WTC11 (cell line): ENCODE results near the gene LCT. TPM values are rescaled to one million over a fixed set of nuclear protein-coding genes. Genes with fewer than 3 reads are reported as not detected.

Source experiments
- ATAC-seq: fragments of 200-7000 bp; cut with Tn5 transposase; 2 replicates; pipeline ENCODE4 v1.10.0; 2021; ENCODE audit warnings: mild to moderate bottlenecking, moderate library complexity
- CTCF ChIA-PET: fragments of 300-600 bp; sonication (Branson Sonifier 250); formaldehyde crosslinking; loops from one replicate; lab custom pipeline; 2021; ENCODE audit warnings: antibody characterized with exemption; lab: Charles Lee
- POLR2A ChIA-PET: fragments of 350-600 bp; sonication (Branson Sonifier 250); formaldehyde crosslinking; loops from one replicate; lab custom pipeline; 2021; ENCODE audit warnings: antibody characterized with exemption; lab: Charles Lee
- DNase-seq: peaks from one replicate; pipeline ENCODE4 v3.0.0; 2021; ENCODE audit warnings: low spot score
- H3K27ac Mint-ChIP-seq: 2 replicates; pipeline ENCODE4 v1.8.0; 2021; ENCODE audit warnings: mixed read lengths
- H3K27me3 Mint-ChIP-seq: 2 replicates; pipeline ENCODE4 v1.8.0; 2021; ENCODE audit warnings: low read depth, mild to moderate bottlenecking, moderate library complexity, mixed read lengths
- H3K36me3 Mint-ChIP-seq: 2 replicates; pipeline ENCODE4 v1.8.0; 2021; ENCODE audit warnings: mixed read lengths
- H3K4me1 Mint-ChIP-seq: 2 replicates; pipeline ENCODE4 v1.8.0; 2022; ENCODE audit warnings: mixed read lengths
- H3K4me3 Mint-ChIP-seq: 2 replicates; pipeline ENCODE4 v1.8.0; 2021; ENCODE audit warnings: mild to moderate bottlenecking, moderate library complexity, mixed read lengths
- H3K9me3 Mint-ChIP-seq: 2 replicates; pipeline ENCODE4 v1.8.0; 2021; ENCODE audit warnings: mixed read lengths
- ETV6 ChIP-seq: sonication (generic); formaldehyde crosslinking; IDR thresholded peaks from 2 replicates; pipeline ENCODE4 v1.8.1; 2022; ENCODE audit warnings: mild to moderate bottlenecking, missing genetic modification reagents
- GTF2I ChIP-seq: fragments of 250-450 bp; sonication (Bioruptor Pico); conservative IDR thresholded peaks from 2 replicates; pipeline ENCODE4 v1.4.0; 2021; ENCODE audit warnings: mild to moderate bottlenecking
- MYBL2 ChIP-seq: sonication (generic); formaldehyde crosslinking; IDR thresholded peaks from 2 replicates; pipeline ENCODE4 v1.8.1; 2023; ENCODE audit warnings: mild to moderate bottlenecking, moderate library complexity, missing genetic modification reagents
- NFE2L1 ChIP-seq: sonication (generic); formaldehyde crosslinking; IDR thresholded peaks from 2 replicates; pipeline ENCODE4 v1.8.1; 2023; ENCODE audit warnings: missing genetic modification reagents
- PRRX2 ChIP-seq: fragments of 250-450 bp; sonication (Bioruptor Pico); IDR thresholded peaks from 2 replicates; pipeline ENCODE4 v1.8.0; 2021; ENCODE audit warnings: mild to moderate bottlenecking
- RELA ChIP-seq: sonication (generic); formaldehyde crosslinking; IDR thresholded peaks from 2 replicates; pipeline ENCODE4 v1.8.1; 2022; ENCODE audit warnings: missing genetic modification reagents, mild to moderate bottlenecking, borderline replicate concordance
- ZNF219 ChIP-seq: sonication (generic); formaldehyde crosslinking; IDR thresholded peaks from 2 replicates; pipeline ENCODE4 v1.8.0; 2023; ENCODE audit warnings: missing genetic modification reagents, mild to moderate bottlenecking, borderline replicate concordance
- total RNA-seq: library from RNA; stranded (reverse); gene quantifications from 3 replicates; pipeline ENCODE4 v1.2.3, GENCODE V29; 2021
- TF ChIP-seq, protein P1 (sequence below): fragments of 250-450 bp; sonication (Bioruptor Pico); conservative IDR thresholded peaks from 2 replicates; pipeline ENCODE4 v1.9.0; 2021; ENCODE audit warnings: mild to moderate bottlenecking
- TF ChIP-seq, protein P2 (sequence below): fragments of 250-450 bp; sonication (Bioruptor Pico); IDR thresholded peaks from 2 replicates; pipeline ENCODE4 v1.9.0; 2021; ENCODE audit warnings: mild to moderate bottlenecking
- TF ChIP-seq, protein P3 (sequence below): sonication (generic); formaldehyde crosslinking; IDR thresholded peaks from 2 replicates; pipeline ENCODE4 v1.8.1; 2022; ENCODE audit warnings: mild to moderate bottlenecking, moderate library complexity, missing genetic modification reagents
- TF ChIP-seq, protein P4 (sequence below): sonication (generic); formaldehyde crosslinking; IDR thresholded peaks from 2 replicates; pipeline ENCODE4 v1.8.0; 2023; ENCODE audit warnings: missing genetic modification reagents, mild to moderate bottlenecking, borderline replicate concordance
- TF ChIP-seq, protein P5 (sequence below): sonication (generic); formaldehyde crosslinking; IDR thresholded peaks from 2 replicates; pipeline ENCODE4 v1.8.0; 2022; ENCODE audit warnings: missing genetic modification reagents
- TF ChIP-seq, protein P6 (sequence below): sonication (generic); formaldehyde crosslinking; IDR thresholded peaks from 2 replicates; pipeline ENCODE4 v1.8.1; 2023; ENCODE audit warnings: mild to moderate bottlenecking, missing genetic modification reagents, moderate library complexity
- TF ChIP-seq, protein P7 (sequence below): fragments of 200-600 bp; IDR thresholded peaks from 2 replicates; pipeline ENCODE4 v1.8.0; 2022; ENCODE audit warnings: antibody characterized with exemption

Gene LCT
- total RNA-seq, 1 experiment from 2014 or later = 0.02 TPM

DNA sequence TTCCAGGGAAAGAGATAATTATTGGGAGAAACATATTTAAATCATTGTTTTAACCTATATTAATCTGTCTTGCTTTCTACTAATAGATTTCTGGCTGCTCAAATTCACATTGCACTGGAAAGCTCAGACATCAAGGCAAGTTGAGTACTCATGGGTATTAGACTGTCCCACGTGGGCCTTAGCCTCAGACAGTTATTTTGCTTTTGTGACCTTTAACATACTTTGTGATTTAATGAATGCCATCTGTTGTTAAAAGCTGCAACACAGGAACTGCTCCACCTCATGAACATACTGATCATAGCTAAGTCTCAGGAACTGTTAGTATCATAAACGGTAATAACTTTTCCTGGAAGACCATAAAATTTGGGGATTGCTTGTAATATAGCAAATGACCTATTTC lies 2.7 kb upstream of the LCT start (continued):
- TF ChIP-seq, protein P1, sequence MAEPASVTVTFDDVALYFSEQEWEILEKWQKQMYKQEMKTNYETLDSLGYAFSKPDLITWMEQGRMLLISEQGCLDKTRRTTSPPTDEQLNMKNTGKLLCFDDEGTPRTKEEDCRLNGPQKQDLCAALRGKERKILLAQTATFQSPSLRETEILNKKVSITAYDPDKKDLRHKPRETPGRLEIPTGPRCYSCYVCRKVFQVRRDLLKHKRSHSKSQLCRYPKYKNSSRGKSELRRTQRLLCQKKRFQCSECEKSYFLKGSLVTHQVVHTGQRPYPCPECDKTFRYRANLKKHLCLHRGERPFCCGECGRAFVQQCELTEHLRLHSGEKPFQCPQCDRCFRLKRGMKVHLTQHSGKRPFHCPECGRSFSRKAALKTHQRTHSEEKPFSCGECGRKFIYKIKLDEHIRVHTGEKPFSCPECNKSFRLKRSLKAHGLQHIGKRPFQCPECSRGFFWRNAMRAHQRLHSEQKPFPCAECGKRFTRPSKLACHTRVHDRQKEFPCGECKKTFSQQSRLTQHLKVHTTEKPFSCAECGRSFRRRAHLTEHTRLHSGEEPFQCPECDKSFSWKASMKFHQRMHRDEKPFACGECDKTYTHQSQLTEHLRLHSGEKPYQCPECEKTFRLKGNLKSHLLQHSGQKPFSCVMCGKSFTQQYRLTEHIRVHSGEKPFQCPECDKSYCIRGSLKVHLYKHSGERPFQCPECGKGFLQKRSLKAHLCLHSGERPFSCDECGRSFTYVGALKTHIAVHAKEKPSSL (CRISPR knock-in tag) = no peak
- TF ChIP-seq NFE2L1 (CRISPR knock-in tag) = no peak
- TF ChIP-seq RELA (CRISPR knock-in tag) = no peak
- TF ChIP-seq, protein P2, sequence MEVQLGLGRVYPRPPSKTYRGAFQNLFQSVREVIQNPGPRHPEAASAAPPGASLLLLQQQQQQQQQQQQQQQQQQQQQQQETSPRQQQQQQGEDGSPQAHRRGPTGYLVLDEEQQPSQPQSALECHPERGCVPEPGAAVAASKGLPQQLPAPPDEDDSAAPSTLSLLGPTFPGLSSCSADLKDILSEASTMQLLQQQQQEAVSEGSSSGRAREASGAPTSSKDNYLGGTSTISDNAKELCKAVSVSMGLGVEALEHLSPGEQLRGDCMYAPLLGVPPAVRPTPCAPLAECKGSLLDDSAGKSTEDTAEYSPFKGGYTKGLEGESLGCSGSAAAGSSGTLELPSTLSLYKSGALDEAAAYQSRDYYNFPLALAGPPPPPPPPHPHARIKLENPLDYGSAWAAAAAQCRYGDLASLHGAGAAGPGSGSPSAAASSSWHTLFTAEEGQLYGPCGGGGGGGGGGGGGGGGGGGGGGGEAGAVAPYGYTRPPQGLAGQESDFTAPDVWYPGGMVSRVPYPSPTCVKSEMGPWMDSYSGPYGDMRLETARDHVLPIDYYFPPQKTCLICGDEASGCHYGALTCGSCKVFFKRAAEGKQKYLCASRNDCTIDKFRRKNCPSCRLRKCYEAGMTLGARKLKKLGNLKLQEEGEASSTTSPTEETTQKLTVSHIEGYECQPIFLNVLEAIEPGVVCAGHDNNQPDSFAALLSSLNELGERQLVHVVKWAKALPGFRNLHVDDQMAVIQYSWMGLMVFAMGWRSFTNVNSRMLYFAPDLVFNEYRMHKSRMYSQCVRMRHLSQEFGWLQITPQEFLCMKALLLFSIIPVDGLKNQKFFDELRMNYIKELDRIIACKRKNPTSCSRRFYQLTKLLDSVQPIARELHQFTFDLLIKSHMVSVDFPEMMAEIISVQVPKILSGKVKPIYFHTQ (CRISPR knock-in tag) = no peak
- TF ChIP-seq, protein P3, sequence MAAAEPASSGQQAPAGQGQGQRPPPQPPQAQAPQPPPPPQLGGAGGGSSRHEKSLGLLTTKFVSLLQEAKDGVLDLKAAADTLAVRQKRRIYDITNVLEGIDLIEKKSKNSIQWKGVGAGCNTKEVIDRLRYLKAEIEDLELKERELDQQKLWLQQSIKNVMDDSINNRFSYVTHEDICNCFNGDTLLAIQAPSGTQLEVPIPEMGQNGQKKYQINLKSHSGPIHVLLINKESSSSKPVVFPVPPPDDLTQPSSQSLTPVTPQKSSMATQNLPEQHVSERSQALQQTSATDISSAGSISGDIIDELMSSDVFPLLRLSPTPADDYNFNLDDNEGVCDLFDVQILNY (CRISPR knock-in tag) = no peak
- TF ChIP-seq, protein P4, sequence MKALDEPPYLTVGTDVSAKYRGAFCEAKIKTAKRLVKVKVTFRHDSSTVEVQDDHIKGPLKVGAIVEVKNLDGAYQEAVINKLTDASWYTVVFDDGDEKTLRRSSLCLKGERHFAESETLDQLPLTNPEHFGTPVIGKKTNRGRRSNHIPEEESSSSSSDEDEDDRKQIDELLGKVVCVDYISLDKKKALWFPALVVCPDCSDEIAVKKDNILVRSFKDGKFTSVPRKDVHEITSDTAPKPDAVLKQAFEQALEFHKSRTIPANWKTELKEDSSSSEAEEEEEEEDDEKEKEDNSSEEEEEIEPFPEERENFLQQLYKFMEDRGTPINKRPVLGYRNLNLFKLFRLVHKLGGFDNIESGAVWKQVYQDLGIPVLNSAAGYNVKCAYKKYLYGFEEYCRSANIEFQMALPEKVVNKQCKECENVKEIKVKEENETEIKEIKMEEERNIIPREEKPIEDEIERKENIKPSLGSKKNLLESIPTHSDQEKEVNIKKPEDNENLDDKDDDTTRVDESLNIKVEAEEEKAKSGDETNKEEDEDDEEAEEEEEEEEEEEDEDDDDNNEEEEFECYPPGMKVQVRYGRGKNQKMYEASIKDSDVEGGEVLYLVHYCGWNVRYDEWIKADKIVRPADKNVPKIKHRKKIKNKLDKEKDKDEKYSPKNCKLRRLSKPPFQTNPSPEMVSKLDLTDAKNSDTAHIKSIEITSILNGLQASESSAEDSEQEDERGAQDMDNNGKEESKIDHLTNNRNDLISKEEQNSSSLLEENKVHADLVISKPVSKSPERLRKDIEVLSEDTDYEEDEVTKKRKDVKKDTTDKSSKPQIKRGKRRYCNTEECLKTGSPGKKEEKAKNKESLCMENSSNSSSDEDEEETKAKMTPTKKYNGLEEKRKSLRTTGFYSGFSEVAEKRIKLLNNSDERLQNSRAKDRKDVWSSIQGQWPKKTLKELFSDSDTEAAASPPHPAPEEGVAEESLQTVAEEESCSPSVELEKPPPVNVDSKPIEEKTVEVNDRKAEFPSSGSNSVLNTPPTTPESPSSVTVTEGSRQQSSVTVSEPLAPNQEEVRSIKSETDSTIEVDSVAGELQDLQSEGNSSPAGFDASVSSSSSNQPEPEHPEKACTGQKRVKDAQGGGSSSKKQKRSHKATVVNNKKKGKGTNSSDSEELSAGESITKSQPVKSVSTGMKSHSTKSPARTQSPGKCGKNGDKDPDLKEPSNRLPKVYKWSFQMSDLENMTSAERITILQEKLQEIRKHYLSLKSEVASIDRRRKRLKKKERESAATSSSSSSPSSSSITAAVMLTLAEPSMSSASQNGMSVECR = no peak

DNA sequence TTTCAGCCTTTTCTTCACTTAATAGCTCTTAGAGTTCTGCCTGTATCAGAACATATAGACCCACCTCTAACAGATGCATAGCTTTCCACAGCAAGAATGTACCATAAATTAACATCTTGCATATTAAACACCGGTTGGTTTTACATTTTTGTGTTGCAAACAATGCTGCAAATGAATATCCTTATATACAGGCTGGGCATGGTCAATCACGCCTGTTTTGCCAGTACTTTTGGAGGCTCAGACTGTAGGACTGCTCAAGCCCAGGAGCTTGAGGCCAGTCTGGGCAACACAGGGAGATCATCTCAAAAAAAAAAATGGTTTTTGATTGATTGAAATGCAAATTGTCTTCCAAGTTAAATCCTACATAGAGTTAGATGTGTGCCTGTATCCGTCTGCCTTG lies 1.5 kb upstream of the LCT start:
- POLR2A ChIA-PET = interaction anchor here (1.2 kb wide), 1 partner anchor 28 kb away, joined by 5 read pairs; no protein-coding TSS in a partner anchor
- ATAC-seq (no peak), DNase-seq (no peak)
- TF ChIP-seq ETV6 = no peak
- TF ChIP-seq MYBL2 = no peak
- TF ChIP-seq ZNF219 (CRISPR knock-in tag) = no peak
- TF ChIP-seq PRRX2 (CRISPR knock-in tag) = no peak
- TF ChIP-seq, protein P5, sequence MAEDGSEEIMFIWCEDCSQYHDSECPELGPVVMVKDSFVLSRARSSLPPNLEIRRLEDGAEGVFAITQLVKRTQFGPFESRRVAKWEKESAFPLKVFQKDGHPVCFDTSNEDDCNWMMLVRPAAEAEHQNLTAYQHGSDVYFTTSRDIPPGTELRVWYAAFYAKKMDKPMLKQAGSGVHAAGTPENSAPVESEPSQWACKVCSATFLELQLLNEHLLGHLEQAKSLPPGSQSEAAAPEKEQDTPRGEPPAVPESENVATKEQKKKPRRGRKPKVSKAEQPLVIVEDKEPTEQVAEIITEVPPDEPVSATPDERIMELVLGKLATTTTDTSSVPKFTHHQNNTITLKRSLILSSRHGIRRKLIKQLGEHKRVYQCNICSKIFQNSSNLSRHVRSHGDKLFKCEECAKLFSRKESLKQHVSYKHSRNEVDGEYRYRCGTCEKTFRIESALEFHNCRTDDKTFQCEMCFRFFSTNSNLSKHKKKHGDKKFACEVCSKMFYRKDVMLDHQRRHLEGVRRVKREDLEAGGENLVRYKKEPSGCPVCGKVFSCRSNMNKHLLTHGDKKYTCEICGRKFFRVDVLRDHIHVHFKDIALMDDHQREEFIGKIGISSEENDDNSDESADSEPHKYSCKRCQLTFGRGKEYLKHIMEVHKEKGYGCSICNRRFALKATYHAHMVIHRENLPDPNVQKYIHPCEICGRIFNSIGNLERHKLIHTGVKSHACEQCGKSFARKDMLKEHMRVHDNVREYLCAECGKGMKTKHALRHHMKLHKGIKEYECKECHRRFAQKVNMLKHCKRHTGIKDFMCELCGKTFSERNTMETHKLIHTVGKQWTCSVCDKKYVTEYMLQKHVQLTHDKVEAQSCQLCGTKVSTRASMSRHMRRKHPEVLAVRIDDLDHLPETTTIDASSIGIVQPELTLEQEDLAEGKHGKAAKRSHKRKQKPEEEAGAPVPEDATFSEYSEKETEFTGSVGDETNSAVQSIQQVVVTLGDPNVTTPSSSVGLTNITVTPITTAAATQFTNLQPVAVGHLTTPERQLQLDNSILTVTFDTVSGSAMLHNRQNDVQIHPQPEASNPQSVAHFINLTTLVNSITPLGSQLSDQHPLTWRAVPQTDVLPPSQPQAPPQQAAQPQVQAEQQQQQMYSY (CRISPR knock-in tag) = no peak
- TF ChIP-seq GTF2I (CRISPR knock-in tag) = no peak
- TF ChIP-seq, protein P6, sequence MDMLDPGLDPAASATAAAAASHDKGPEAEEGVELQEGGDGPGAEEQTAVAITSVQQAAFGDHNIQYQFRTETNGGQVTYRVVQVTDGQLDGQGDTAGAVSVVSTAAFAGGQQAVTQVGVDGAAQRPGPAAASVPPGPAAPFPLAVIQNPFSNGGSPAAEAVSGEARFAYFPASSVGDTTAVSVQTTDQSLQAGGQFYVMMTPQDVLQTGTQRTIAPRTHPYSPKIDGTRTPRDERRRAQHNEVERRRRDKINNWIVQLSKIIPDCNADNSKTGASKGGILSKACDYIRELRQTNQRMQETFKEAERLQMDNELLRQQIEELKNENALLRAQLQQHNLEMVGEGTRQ (CRISPR knock-in tag) = no peak
- TF ChIP-seq, protein P7, sequence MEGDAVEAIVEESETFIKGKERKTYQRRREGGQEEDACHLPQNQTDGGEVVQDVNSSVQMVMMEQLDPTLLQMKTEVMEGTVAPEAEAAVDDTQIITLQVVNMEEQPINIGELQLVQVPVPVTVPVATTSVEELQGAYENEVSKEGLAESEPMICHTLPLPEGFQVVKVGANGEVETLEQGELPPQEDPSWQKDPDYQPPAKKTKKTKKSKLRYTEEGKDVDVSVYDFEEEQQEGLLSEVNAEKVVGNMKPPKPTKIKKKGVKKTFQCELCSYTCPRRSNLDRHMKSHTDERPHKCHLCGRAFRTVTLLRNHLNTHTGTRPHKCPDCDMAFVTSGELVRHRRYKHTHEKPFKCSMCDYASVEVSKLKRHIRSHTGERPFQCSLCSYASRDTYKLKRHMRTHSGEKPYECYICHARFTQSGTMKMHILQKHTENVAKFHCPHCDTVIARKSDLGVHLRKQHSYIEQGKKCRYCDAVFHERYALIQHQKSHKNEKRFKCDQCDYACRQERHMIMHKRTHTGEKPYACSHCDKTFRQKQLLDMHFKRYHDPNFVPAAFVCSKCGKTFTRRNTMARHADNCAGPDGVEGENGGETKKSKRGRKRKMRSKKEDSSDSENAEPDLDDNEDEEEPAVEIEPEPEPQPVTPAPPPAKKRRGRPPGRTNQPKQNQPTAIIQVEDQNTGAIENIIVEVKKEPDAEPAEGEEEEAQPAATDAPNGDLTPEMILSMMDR = no peak
- Mint-ChIP-seq H3K9me3 (peaks cover 4% of the 10 kb centered on the region), H3K27ac (0 out of 2 replicates have a peak overlapping the region, but pooled peaks have one; percentile 29), H3K36me3 (peaks cover 23% of the 10 kb centered on the region), H3K27me3 (no peaks in the 10 kb centered on the region; the same call in 1 of the 2 replicates), H3K4me1 (no peaks in the 10 kb centered on the region), H3K4me3 (no peak overlapping the region)
- CTCF ChIA-PET = no interaction called here
